ENCODE measurements around the gene PAX7.

GRCh38 chr1:18667333-18667732, 36.7 kb downstream of the PAX7 start:
- TF ChIP-seq CTCF (IDR thresholded peaks at IDR 0.05) (no peak), ZBTB21 (CRISPR knock-in tag; IDR thresholded peaks at IDR 0.05; ENCODE audit: borderline replicate concordance) (no peak), ZNF416 (CRISPR knock-in tag; IDR thresholded peaks at IDR 0.05) (no peak), IRF2 (CRISPR knock-in tag; IDR thresholded peaks at IDR 0.05; ENCODE audit: borderline replicate concordance, low read depth) (no peak), PREB (CRISPR knock-in tag; IDR thresholded peaks at IDR 0.05; ENCODE audit: borderline replicate concordance) (no peak), NFE2L1 (CRISPR knock-in tag; IDR thresholded peaks at IDR 0.05) (no peak), GABPB1 (CRISPR knock-in tag; IDR thresholded peaks at IDR 0.05) (no peak), CREM (CRISPR knock-in tag; IDR thresholded peaks at IDR 0.05) (no peak), FOXJ3 (CRISPR knock-in tag; IDR thresholded peaks at IDR 0.05; ENCODE audit: borderline replicate concordance) (no peak), E2F1 (CRISPR knock-in tag; IDR thresholded peaks at IDR 0.05) (no peak), TEAD4 (CRISPR knock-in tag; IDR thresholded peaks at IDR 0.05) (no peak), E2F4 (CRISPR knock-in tag; IDR thresholded peaks at IDR 0.05; ENCODE audit: borderline replicate concordance, low read depth) (no peak), ZNF263 (CRISPR knock-in tag; IDR thresholded peaks at IDR 0.05; ENCODE audit: low read depth) (no peak)
